ENCODE data around the gene ANXA4. TPM values are rescaled to one million over a fixed set of nuclear protein-coding genes. Genes with fewer than 3 reads are reported as not detected.

The ANXA4 gene
- total RNA-seq, 1 experiment from 2014 or later: 51.1 TPM

DNA sequence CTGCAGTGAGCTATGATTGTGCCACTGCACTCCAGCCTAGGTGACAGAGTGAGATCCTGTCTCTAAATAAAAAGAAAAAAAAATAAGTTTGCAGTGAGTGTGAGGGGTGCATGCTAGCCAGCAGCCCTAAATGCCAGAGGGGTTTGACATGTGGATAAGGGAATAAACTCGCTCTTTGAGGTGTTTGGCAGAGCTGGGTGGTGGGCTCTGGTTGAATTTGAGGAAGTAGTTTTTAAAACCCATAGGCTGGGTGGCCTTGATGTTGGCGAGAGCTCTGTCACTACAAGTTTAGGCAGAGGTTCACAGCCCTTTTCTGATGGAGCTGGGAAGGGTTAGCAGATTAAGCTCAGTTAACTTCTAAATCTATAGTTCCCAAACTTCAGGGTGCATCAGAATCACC is 3.1 kb downstream of the ANXA4 start:
- intact Hi-C loops (cut with micrococcal nuclease): no loop called here
- no peak overlapping the region for H3K27ac ChIP-seq (ENCODE audit: low read length)

GRCh38 chr2:69750246-69750645 is 8.3 kb downstream of the ANXA4 start:
- intact Hi-C loops (cut with micrococcal nuclease): no loop called here
- no peak for TF ChIP-seq EZH2phosphoT487 (IDR thresholded peaks at IDR 0.05; ENCODE audit: borderline replicate concordance, low read length)
- no peak for TF ChIP-seq EZH2 (IDR thresholded peaks at IDR 0.05; ENCODE audit: low read length, unreplicated experiment)
- TF ChIP-seq CTCF (conservative IDR thresholded peaks at IDR 0.05; ENCODE audit: low read depth, low read length): no peak
- Histone ChIP-seq H3F3A (ENCODE audit: low read length, unreplicated experiment) (no peaks in the 10 kb centered on the region), H3K4me3 (ENCODE audit: low read length) (no peak overlapping the region), H3K9me3 (ENCODE audit: low read length) (no peaks in the 10 kb centered on the region), H3K9ac (ENCODE audit: low read length) (no peak overlapping the region), H3K27me3 (ENCODE audit: low read length) (no peaks in the 10 kb centered on the region), H4K20me1 (ENCODE audit: low read length) (no peaks in the 10 kb centered on the region), H3K4me2 (ENCODE audit: low read length) (no peak overlapping the region), H3K4me1 (ENCODE audit: insufficient read depth, low read length) (0 out of 2 replicates have a peak, but pooled peaks cover 3% of the 10 kb centered on the region), H3K79me2 (ENCODE audit: low read length) (peaks cover 72% of the 10 kb centered on the region), H3K9me2 (replicated peaks; ENCODE audit: low read length) (no peaks in the 10 kb centered on the region), H3K27ac (ENCODE audit: low read length) (no peak overlapping the region), H2AFZ (ENCODE audit: low read length) (no peak overlapping the region), H3K36me3 (ENCODE audit: low read depth, low read length) (peaks cover 4% of the 10 kb centered on the region; the same call in 1 of the 2 replicates)
- DNase-seq (no peak), ATAC-seq (no peak)
- POLR2A ChIA-PET (ENCODE audit: unreplicated experiment): no interaction called here
- CTCF ChIA-PET: no interaction called here
- no TSS peak for BruUV-seq (replicated peaks)

More for the DNA sequence above, 3.1 kb downstream of the ANXA4 start:
- no TSS peak for BruUV-seq (replicated peaks)
- ATAC-seq: no peak
- Histone ChIP-seq H2AFZ (ENCODE audit: low read length) (no peak overlapping the region), H3K4me2 (ENCODE audit: low read length) (no peak overlapping the region), H4K20me1 (ENCODE audit: low read length) (no peaks in the 10 kb centered on the region), H3K27me3 (ENCODE audit: low read length) (no peaks in the 10 kb centered on the region), H3K4me3 (ENCODE audit: low read length) (no peak overlapping the region), H3K9ac (ENCODE audit: low read length) (no peak overlapping the region), H3K79me2 (ENCODE audit: low read length) (peaks cover 55% of the 10 kb centered on the region), H3K36me3 (ENCODE audit: low read depth, low read length) (peaks cover 4% of the 10 kb centered on the region; the same call in 1 of the 2 replicates), H3K9me2 (replicated peaks; ENCODE audit: low read length) (no peaks in the 10 kb centered on the region), H3F3A (ENCODE audit: low read length, unreplicated experiment) (peaks cover 7% of the 10 kb centered on the region), H3K9me3 (ENCODE audit: low read length) (no peaks in the 10 kb centered on the region), H3K4me1 (ENCODE audit: insufficient read depth, low read length) (peaks cover 17% of the 10 kb centered on the region)
- ChIA-PET CTCF (interaction anchor here (0.5 to 1.4 kb wide), 2 partner anchors 20 to 160 kb away, joined by 4 to 5 read pairs; no protein-coding TSS in a partner anchor), POLR2A (ENCODE audit: unreplicated experiment) (no interaction called here)
- no peak for DNase-seq
- TF ChIP-seq EZH2 (IDR thresholded peaks at IDR 0.05; ENCODE audit: low read length, unreplicated experiment): no peak
- no peak for TF ChIP-seq EZH2phosphoT487 (IDR thresholded peaks at IDR 0.05; ENCODE audit: borderline replicate concordance, low read length)
- no peak for TF ChIP-seq CTCF (conservative IDR thresholded peaks at IDR 0.05; ENCODE audit: low read depth, low read length)

GRCh38 chr2:69753659-69754363 is 11.9 kb downstream of the ANXA4 start:
- no peaks in the 10 kb centered on the region for H3K9me2 ChIP-seq (replicated peaks; ENCODE audit: low read length)
- CTCF ChIA-PET: no interaction called here
- no TSS peak for BruUV-seq (replicated peaks)

More at GRCh38 chr2:69753659-69754363, 11.9 kb downstream of the ANXA4 start:
- peaks cover 15% of the 10 kb centered on the region for H3K4me1 ChIP-seq (ENCODE audit: insufficient read depth, low read length)
- H4K20me1 ChIP-seq (ENCODE audit: low read length): no peaks in the 10 kb centered on the region
- H3K4me3 ChIP-seq (ENCODE audit: low read length): no peak overlapping the region
- H2AFZ ChIP-seq (ENCODE audit: low read length): no peak overlapping the region
- no peaks in the 10 kb centered on the region for H3K36me3 ChIP-seq (ENCODE audit: low read depth, low read length)
- POLR2A ChIA-PET (ENCODE audit: unreplicated experiment): no interaction called here
- ATAC-seq (no peak), DNase-seq (no peak)
- no peak for TF ChIP-seq EZH2 (IDR thresholded peaks at IDR 0.05; ENCODE audit: low read length, unreplicated experiment)
- no peak for TF ChIP-seq EZH2phosphoT487 (IDR thresholded peaks at IDR 0.05; ENCODE audit: borderline replicate concordance, low read length)
- no peak for TF ChIP-seq CTCF (conservative IDR thresholded peaks at IDR 0.05; ENCODE audit: low read depth, low read length)
- H3K9me3 ChIP-seq (ENCODE audit: low read length): no peaks in the 10 kb centered on the region
- H3K27me3 ChIP-seq (ENCODE audit: low read length): no peaks in the 10 kb centered on the region
- H3K4me2 ChIP-seq (ENCODE audit: low read length): no peak overlapping the region
- no peaks in the 10 kb centered on the region for H3F3A ChIP-seq (ENCODE audit: low read length, unreplicated experiment)
- no peak overlapping the region for H3K9ac ChIP-seq (ENCODE audit: low read length)
- no peak overlapping the region for H3K27ac ChIP-seq (ENCODE audit: low read length)
- H3K79me2 ChIP-seq (ENCODE audit: low read length): peaks cover 58% of the 10 kb centered on the region
- intact Hi-C loops (cut with micrococcal nuclease): no loop called here

Measured in PC-3 (cell line).